ENCODE results near the gene TRIM15. TPM values are rescaled to one million over a fixed set of nuclear protein-coding genes. Genes with fewer than 3 reads are reported as not detected.

TRIM15 gene
- total RNA-seq, 1 donor: not detected

- H3K4me3 ChIP-seq (ENCODE audit: low read depth, low read length): no peak overlapping the region
- TF ChIP-seq CTCF (IDR thresholded peaks at IDR 0.05; ENCODE audit: insufficient read depth, low read depth, low read length): peak; percentile 90
- peak; percentile 62 for DNase-seq (ENCODE audit: low read depth)
Observed at GRCh38 chr6:30169658-30170614, 6.6 kb downstream of the TRIM15 start.

- no peak overlapping the region for H3K4me3 ChIP-seq (ENCODE audit: low read depth, low read length)
- DNase-seq (ENCODE audit: low read depth): peak; percentile 39
- peak; percentile 4 for TF ChIP-seq CTCF (IDR thresholded peaks at IDR 0.05; ENCODE audit: insufficient read depth, low read depth, low read length)
Observed at GRCh38 chr6:30171677-30172471, 8.5 kb downstream of the TRIM15 start.

GRCh38 chr6:30172681-30173080, 9.3 kb downstream of the TRIM15 start:
- no peak overlapping the region for H3K4me3 ChIP-seq (ENCODE audit: low read depth, low read length)
- no peak for TF ChIP-seq CTCF (IDR thresholded peaks at IDR 0.05; ENCODE audit: insufficient read depth, low read depth, low read length)
- DNase-seq (ENCODE audit: low read depth): no peak

GRCh38 chr6:30175765-30176164, 12.4 kb downstream of the TRIM15 start:
- H3K4me3 ChIP-seq (ENCODE audit: low read depth, low read length): no peak overlapping the region
- no peak for TF ChIP-seq CTCF (IDR thresholded peaks at IDR 0.05; ENCODE audit: insufficient read depth, low read depth, low read length)
- DNase-seq (ENCODE audit: low read depth): no peak

GRCh38 chr6:30178837-30179236, 15.5 kb downstream of the TRIM15 start:
- TF ChIP-seq CTCF (IDR thresholded peaks at IDR 0.05; ENCODE audit: insufficient read depth, low read depth, low read length): no peak
- DNase-seq (ENCODE audit: low read depth): no peak
- H3K4me3 ChIP-seq (ENCODE audit: low read depth, low read length): no peak overlapping the region

- no peak overlapping the region for H3K4me3 ChIP-seq (ENCODE audit: low read depth, low read length)
- no peak for TF ChIP-seq CTCF (IDR thresholded peaks at IDR 0.05; ENCODE audit: insufficient read depth, low read depth, low read length)
- no peak for DNase-seq (ENCODE audit: low read depth)
Observed at GRCh38 chr6:30180145-30180544, 16.8 kb downstream of the TRIM15 start.

Measured in fibroblast of villous mesenchyme (primary cell).